Cardiac fibroblast (primary cell): ENCODE measurements around the gene SLC15A1.

Experiments
- DNase-seq, 2 donors: peaks; one replicate each; pipeline versions ENCODE4 v3.0.0 to v3.0.0-alpha.2; 2010; ENCODE audit warnings: low read depth in 2 of 2
- H3K4me3 ChIP-seq, 2 donors: replicated peaks in 1 of 2; 1 replicate in 1 of 2; 2 replicates in 1 of 2; pipeline ENCODE4 v1.5.1; 2011; ENCODE audit warnings: low read depth in 2 of 2, low read length in 2 of 2, mild to moderate bottlenecking in 2 of 2, moderate library complexity in 1 of 2
- CTCF ChIP-seq: IDR thresholded peaks from one replicate; pipeline ENCODE4 v1.5.1; 2011; ENCODE audit warnings: low read depth, mild to moderate bottlenecking, low read length, inconsistent platforms

SLC15A1 gene

GRCh38 chr13:98787173-98787572, 34.7 kb upstream of the SLC15A1 start:
- TF ChIP-seq CTCF = no peak
- DNase-seq = no peak
- H3K4me3 ChIP-seq = no peak overlapping the region

GRCh38 chr13:98786023-98786422, 33.6 kb upstream of the SLC15A1 start:
- no peak for DNase-seq
- no peak for TF ChIP-seq CTCF
- no peak overlapping the region for H3K4me3 ChIP-seq

GRCh38 chr13:98785405-98785804, 32.9 kb upstream of the SLC15A1 start:
- DNase-seq = no peak
- TF ChIP-seq CTCF = no peak
- H3K4me3 ChIP-seq = no peak overlapping the region

GRCh38 chr13:98784666-98785065, 32.2 kb upstream of the SLC15A1 start:
- DNase-seq = no peak

GRCh38 chr13:98783856-98784478, 31.5 kb upstream of the SLC15A1 start:
- no peak for TF ChIP-seq CTCF
- no peak for DNase-seq
- H3K4me3 ChIP-seq = no peak overlapping the region

More at GRCh38 chr13:98784666-98785065, 32.2 kb upstream of the SLC15A1 start:
- TF ChIP-seq CTCF = no peak
- no peak overlapping the region for H3K4me3 ChIP-seq

GRCh38 chr13:98782654-98783053, 30.2 kb upstream of the SLC15A1 start:
- no peak for TF ChIP-seq CTCF
- DNase-seq = peak; percentile 44 to 52
- no peak overlapping the region for H3K4me3 ChIP-seq

GRCh38 chr13:98781905-98782304, 29.4 kb upstream of the SLC15A1 start:
- DNase-seq = no peak
- no peak for TF ChIP-seq CTCF
- H3K4me3 ChIP-seq = no peak overlapping the region
